Stimulated activated naive CD8-positive, alpha-beta T cell treated with anti-CD3 and anti-CD28 coated beads, Interleukin-15, Interleukin-2, amounts not matched to agents 100 ng/mL and 50 ng/mL, for 24 hours (primary cell): ENCODE results near the gene MLLT1.

Experiments
- H3K27ac Mint-ChIP-seq: one replicate; pipeline ENCODE4 v1.8.0; 2021; ENCODE audit warnings: mild to moderate bottlenecking, mixed read lengths
- H3K27me3 Mint-ChIP-seq: one replicate; pipeline ENCODE4 v1.8.0; 2021; ENCODE audit warnings: mixed read lengths
- H3K36me3 Mint-ChIP-seq: one replicate; pipeline ENCODE4 v1.8.0; 2021; ENCODE audit warnings: low read depth, mixed read lengths
- H3K4me1 Mint-ChIP-seq: one replicate; pipeline ENCODE4 v1.8.0; 2021; ENCODE audit warnings: low read depth, mixed read lengths
- H3K4me3 Mint-ChIP-seq: one replicate; pipeline ENCODE4 v1.8.0; 2021; ENCODE audit warnings: mild to moderate bottlenecking, mixed read lengths
- H3K9me3 Mint-ChIP-seq: one replicate; pipeline ENCODE4 v1.8.0; 2021; ENCODE audit warnings: mixed read lengths

The MLLT1 gene

GRCh38 chr19:6238643-6239281, 41.0 kb downstream of the MLLT1 start:
- Mint-ChIP-seq H3K27me3 (no peaks in the 10 kb centered on the region), H3K36me3 (peaks cover 3% of the 10 kb centered on the region), H3K27ac (no peak overlapping the region), H3K9me3 (no peaks in the 10 kb centered on the region), H3K4me1 (peaks cover 46% of the 10 kb centered on the region), H3K4me3 (no peak overlapping the region)

DNA sequence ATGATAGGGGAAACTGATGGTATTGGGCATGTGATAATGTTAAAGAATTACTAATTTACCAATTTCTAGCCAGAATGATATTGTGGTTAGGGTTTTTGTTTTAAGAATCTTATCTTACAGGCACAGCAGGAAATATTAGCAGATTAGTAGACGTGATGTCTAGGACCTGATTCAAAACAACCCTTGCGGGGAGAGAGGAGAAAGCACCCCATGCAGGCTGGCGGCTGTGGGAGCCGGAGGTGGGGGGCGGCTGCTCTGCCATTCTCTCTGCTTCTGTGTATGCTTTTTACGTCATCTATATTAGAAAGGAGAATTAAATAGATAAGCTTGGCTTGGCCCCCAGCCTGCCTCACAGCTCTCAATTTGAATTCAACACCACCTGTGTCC, 41.5 kb downstream of the MLLT1 start:
- H3K36me3 Mint-ChIP-seq: peaks cover 3% of the 10 kb centered on the region
- no peak overlapping the region for H3K4me3 Mint-ChIP-seq
- H3K27me3 Mint-ChIP-seq: no peaks in the 10 kb centered on the region
- H3K4me1 Mint-ChIP-seq: peaks cover 41% of the 10 kb centered on the region
- H3K9me3 Mint-ChIP-seq: no peaks in the 10 kb centered on the region
- H3K27ac Mint-ChIP-seq: no peak overlapping the region

DNA sequence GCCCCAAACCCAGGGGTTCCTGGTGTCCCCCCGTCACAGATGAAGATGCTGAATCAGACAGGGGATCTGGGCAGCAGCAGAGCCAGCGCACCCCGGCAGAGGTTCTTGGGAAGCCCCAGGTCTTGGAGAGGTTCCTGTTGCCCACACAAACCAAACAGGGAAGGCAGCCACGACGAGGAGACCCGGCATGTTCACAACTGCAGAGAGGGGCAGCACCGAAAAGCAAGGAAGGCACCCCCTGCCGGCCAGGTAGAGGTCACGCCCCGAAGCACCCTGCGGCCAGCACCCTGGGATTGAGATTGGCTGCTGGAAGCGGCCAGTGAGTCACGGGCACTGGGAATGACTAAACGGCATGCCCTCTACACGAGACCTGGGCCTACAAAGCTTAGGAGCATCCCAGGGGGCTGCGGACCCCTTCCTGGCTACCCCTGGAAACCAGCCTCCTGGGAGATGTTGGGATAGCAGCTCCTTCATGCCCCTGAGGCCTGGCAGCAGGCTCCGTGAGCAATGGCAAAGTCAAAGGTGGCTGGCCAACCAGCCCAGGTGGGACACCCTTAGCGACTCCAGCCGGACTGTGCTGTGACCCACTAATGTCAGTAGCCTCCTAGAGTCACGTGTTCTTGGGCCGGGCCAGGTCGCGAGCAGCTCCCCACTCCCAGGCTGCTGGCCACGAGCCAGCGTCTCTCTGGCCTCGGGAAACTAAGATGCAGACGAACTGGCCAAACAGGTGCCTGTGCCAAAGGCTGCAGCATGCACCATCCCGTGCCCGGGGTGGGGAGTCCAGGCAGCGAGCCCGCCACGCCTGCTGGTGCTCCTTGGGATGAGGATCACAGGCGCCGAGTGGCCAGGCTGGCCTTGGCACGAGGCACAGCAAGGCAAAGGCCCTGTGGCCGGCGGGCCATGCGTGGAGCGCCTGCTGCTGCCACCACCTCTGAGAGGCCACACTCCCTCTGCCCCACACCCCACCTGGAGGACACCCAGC, 43.2 kb downstream of the MLLT1 start:
- Mint-ChIP-seq H3K4me1 (peaks cover 44% of the 10 kb centered on the region), H3K27me3 (no peaks in the 10 kb centered on the region), H3K4me3 (no peak overlapping the region), H3K27ac (no peak overlapping the region), H3K9me3 (no peaks in the 10 kb centered on the region), H3K36me3 (peaks cover 3% of the 10 kb centered on the region)

- Mint-ChIP-seq H3K36me3 (peaks cover 3% of the 10 kb centered on the region), H3K27ac (no peak overlapping the region)
These were observed 44.5 kb downstream of the MLLT1 start for GRCh38 chr19:6235031-6235951.

GRCh38 chr19:6234527-6234926, 45.2 kb downstream of the MLLT1 start:
- Mint-ChIP-seq H3K9me3 (no peaks in the 10 kb centered on the region), H3K36me3 (peaks cover 6% of the 10 kb centered on the region), H3K4me3 (no peak overlapping the region), H3K4me1 (peaks cover 47% of the 10 kb centered on the region), H3K27me3 (no peaks in the 10 kb centered on the region), H3K27ac (no peak overlapping the region)

More at GRCh38 chr19:6235031-6235951, 44.5 kb downstream of the MLLT1 start:
- Mint-ChIP-seq H3K4me1 (peaks cover 50% of the 10 kb centered on the region), H3K4me3 (no peak overlapping the region), H3K9me3 (no peaks in the 10 kb centered on the region), H3K27me3 (no peaks in the 10 kb centered on the region)

GRCh38 chr19:6233827-6234511, 45.8 kb downstream of the MLLT1 start:
- H3K4me3 Mint-ChIP-seq: no peak overlapping the region
- peaks cover 44% of the 10 kb centered on the region for H3K4me1 Mint-ChIP-seq
- peaks cover 9% of the 10 kb centered on the region for H3K36me3 Mint-ChIP-seq
- no peaks in the 10 kb centered on the region for H3K9me3 Mint-ChIP-seq
- H3K27me3 Mint-ChIP-seq: no peaks in the 10 kb centered on the region
- H3K27ac Mint-ChIP-seq: no peak overlapping the region

DNA sequence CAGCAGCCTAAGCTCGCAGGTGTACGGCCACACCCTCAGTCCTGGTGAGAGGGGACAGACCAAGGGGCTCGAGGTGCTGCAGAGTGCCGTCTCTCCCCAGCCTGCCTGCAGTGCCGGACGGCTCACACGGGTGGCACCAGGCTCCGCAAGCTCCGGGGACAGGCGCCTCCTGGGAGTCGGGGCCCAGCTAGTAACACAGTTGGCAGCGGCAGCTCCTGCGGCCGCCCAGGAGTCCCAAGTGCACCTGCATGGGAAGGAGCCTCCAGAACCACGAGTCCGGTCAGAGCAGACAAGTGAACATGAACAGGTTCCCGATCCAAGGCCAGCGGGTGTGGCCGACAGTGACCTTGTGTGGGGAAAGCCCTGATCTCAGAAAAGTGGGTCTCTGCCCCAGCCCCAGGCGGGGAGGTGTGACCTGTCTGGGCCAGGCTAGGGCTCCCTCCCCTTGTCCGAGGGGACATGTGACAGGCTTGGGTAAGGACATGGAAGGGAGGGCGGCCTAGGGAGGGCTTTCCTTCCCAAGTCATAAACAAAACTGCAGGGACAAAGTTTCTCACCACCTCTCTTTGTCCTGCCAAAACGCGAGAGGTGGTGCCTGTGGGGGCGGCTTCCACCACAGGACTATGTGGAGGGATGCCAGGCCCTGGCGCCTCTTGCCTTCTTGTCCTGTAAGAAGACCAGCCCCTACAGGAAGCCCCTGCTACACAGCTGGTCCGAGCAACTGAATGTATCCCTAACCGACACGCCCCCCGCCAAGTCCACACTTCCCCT, 46.5 kb downstream of the MLLT1 start:
- H3K4me1 Mint-ChIP-seq: peaks cover 37% of the 10 kb centered on the region
- no peaks in the 10 kb centered on the region for H3K9me3 Mint-ChIP-seq
- no peak overlapping the region for H3K4me3 Mint-ChIP-seq
- H3K27me3 Mint-ChIP-seq: no peaks in the 10 kb centered on the region
- H3K36me3 Mint-ChIP-seq: peaks cover 9% of the 10 kb centered on the region
- H3K27ac Mint-ChIP-seq: no peak overlapping the region

DNA sequence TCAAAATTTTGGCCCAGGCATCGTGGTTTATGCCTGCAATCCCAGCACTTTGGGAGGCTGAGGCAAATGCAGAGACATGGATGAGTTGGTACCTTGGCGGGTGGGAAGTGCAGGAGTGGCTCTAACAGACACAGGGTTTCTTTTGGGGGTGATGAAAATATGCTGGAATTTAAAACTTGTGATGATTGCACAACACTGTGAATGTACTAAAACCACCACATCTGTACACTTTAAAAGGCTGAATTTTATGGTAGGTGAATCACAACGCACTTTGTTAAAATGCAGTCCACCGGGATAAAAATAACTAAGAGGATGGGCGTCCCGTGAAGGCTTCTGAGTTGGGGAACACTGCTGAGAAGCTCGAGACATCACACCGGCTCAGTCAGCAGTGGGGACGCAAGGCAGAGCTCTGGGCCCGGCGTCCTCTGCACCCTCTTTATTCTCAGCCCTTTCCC, 47.1 kb downstream of the MLLT1 start:
- Mint-ChIP-seq H3K27ac (no peak overlapping the region), H3K27me3 (no peaks in the 10 kb centered on the region), H3K4me3 (no peak overlapping the region), H3K4me1 (peaks cover 30% of the 10 kb centered on the region), H3K36me3 (peaks cover 9% of the 10 kb centered on the region), H3K9me3 (no peaks in the 10 kb centered on the region)

DNA sequence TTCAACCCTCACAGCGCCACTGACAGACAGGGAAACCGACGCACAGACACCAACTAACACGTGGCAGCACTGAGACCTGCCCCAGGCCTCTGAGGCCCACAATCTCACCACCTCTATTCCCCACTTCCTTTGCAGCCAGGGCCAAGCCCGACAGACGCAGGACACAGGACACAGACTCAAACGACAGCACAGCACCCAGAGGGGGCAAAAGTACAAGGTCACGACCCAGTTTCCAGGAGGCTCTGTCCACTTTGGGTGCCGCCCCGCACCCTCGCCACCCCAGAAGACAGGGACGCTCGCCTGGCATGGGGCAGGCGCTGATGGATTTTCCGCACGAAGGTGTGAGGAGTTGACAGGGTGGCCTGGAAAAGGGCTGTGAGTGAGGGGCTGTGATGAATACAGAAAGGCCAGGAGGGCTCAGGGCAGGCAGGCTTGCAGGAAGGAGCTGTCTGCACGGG, 48.8 kb downstream of the MLLT1 start:
- peaks cover 28% of the 10 kb centered on the region for H3K4me1 Mint-ChIP-seq
- H3K9me3 Mint-ChIP-seq: no peaks in the 10 kb centered on the region
- no peaks in the 10 kb centered on the region for H3K27me3 Mint-ChIP-seq
- no peak overlapping the region for H3K4me3 Mint-ChIP-seq
- H3K36me3 Mint-ChIP-seq: peaks cover 13% of the 10 kb centered on the region
- peak overlapping the region; percentile 23 for H3K27ac Mint-ChIP-seq

GRCh38 chr19:6229951-6230712, 49.6 kb downstream of the MLLT1 start:
- Mint-ChIP-seq H3K4me1 (peaks cover 21% of the 10 kb centered on the region), H3K27ac (peak overlapping the region; percentile 4), H3K27me3 (no peaks in the 10 kb centered on the region), H3K4me3 (no peak overlapping the region), H3K9me3 (no peaks in the 10 kb centered on the region), H3K36me3 (peaks cover 13% of the 10 kb centered on the region)

DNA sequence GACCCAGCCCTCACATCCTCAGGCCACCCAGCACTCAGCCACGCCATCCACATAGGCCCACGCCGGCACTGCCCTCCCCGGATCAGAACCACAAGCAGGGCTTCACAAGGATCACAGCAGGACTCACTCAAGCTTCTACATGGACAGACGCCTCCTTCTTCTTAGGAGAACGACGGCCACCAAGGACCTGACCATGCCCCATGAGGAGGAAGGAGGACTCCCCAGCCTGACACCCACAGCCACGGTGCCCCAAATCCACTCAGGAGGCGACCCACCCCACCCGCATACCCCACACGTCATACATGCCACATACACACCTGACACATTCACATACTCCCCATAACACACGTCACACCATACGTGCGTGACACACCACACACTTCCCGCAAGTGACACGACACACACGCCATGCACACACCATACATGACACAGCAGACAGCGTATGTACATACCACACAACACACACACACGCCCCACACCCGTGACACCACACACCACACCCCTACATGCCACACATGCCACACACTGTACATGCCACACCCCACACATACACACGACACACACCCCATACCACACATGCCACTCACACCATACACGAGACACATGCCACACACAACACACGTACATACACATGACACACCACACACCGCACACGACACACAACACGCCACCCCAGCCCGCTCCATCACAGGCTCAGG, 50.4 kb downstream of the MLLT1 start:
- peak overlapping the region; percentile 4 for H3K27ac Mint-ChIP-seq
- no peaks in the 10 kb centered on the region for H3K27me3 Mint-ChIP-seq
- H3K9me3 Mint-ChIP-seq: no peaks in the 10 kb centered on the region
- peaks cover 13% of the 10 kb centered on the region for H3K4me1 Mint-ChIP-seq
- H3K36me3 Mint-ChIP-seq: peaks cover 13% of the 10 kb centered on the region
- no peak overlapping the region for H3K4me3 Mint-ChIP-seq

- Mint-ChIP-seq H3K36me3 (peaks cover 13% of the 10 kb centered on the region), H3K9me3 (no peaks in the 10 kb centered on the region), H3K27ac (no peak overlapping the region), H3K4me1 (peaks cover 13% of the 10 kb centered on the region), H3K4me3 (no peak overlapping the region), H3K27me3 (no peaks in the 10 kb centered on the region)
These were observed 51.1 kb downstream of the MLLT1 start for GRCh38 chr19:6228551-6229215.
